Measurements from ENCODE around the gene WIZ. TPM values are rescaled to one million over a fixed set of nuclear protein-coding genes. Genes with fewer than 3 reads are reported as not detected.

The WIZ gene
- total and polyA plus RNA-seq, 11 donors, result 19.0 to 52.4 (median 25.7) TPM

DNA sequence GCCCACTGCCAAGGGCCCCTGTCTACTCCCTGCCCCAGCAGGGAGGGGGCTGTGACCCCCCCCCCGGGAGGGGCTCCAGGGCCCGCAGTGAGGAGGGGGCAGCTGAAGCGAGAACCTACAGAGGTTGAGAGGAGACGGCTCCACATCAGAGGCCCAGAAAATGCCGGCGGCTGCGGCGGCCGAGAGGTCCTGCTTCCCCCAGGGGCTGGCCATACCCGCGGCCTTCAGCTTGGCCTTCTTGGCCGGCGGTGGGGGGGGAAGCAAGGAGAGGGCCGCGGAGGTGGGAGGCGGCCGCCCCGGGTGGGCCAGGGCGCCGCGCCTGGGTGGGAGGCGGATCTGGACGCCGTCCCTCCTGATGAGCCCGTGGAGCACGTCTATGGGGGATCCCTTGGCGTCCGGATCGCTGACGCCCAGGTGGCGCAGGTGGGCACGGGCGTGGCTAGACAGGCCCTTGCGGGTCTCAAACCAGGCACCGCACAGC is 21.7 kb downstream of the WIZ start:
- ATAC-seq (no peak), DNase-seq (peak in 2 of 5 donors; percentile 18 to 23)
- Histone ChIP-seq H3K27me3 (no peaks in the 10 kb centered on the region), H3K9me3 (no peaks in the 10 kb centered on the region), H3K27ac (no peak overlapping the region), H3K36me3 (peaks cover 0 to 63% (median 48%) of the 10 kb centered on the region in 9 donors), H3K4me3 (no peak overlapping the region), H3K4me1 (peaks cover 3 to 40% (median 26%) of the 10 kb centered on the region in 12 donors)
- intact Hi-C loops (cut with DNase I), result loop anchor here in 2 of 10 donors (10.0 kb wide), 1 partner anchor 127 kb away; no protein-coding TSS in a partner anchor
- 91 to 95% (median 94%) methylated on average over 33 to 35 of the region's 35 CpGs for WGBS, 4 donors
- no peak for TF ChIP-seq CTCF (IDR thresholded peaks at IDR 0.05)
- TF ChIP-seq POLR2A (IDR thresholded peaks at IDR 0.05), result no peak

DNA sequence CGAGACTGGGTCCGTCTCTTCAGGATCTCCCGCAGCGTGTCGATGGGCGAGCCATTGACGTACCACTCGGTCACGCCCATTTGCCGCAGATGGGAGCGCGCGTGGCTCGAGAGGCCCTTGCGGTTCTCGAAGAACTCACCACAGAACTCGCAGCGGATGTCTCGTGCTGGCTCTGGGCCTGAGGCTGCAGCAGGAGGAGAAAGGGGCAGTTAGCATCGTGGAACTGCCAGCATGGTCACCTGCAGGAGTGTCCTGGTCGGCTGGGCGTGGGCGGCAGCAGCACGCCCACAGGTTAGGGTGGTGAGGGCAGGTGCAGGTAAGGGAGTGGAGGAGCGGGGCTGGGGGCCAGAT is 22.4 kb downstream of the WIZ start:
- Histone ChIP-seq H3K27me3 (no peaks in the 10 kb centered on the region), H3K4me3 (no peak overlapping the region), H3K4me1 (peaks cover 3 to 42% (median 30%) of the 10 kb centered on the region in 12 donors), H3K36me3 (peaks cover 0 to 70% (median 55%) of the 10 kb centered on the region in 9 donors), H3K27ac (no peak overlapping the region), H3K9me3 (no peaks in the 10 kb centered on the region)
- TF ChIP-seq POLR2A (IDR thresholded peaks at IDR 0.05) (no peak), CTCF (IDR thresholded peaks at IDR 0.05) (no peak)
- peak in 1 of 5 donors; percentile 24 for DNase-seq
- WGBS, 4 donors, result 95 to 98% (median 97%) methylated on average over 20 to 25 of the region's 25 CpGs
- intact Hi-C loops (cut with DNase I), result loop anchor here in 2 of 10 donors (10.0 kb wide), 1 partner anchor 127 kb away; no protein-coding TSS in a partner anchor
- ATAC-seq, result no peak

GRCh38 chr19:15426485-15427349 is 23.0 kb downstream of the WIZ start:
- intact Hi-C loops (cut with DNase I), result loop anchor here in 2 of 10 donors (10.0 kb wide), 1 partner anchor 128 kb away; no protein-coding TSS in a partner anchor
- Histone ChIP-seq H3K27me3 (no peaks in the 10 kb centered on the region), H3K27ac (no peak overlapping the region), H3K9me3 (no peaks in the 10 kb centered on the region), H3K4me1 (peaks cover 3 to 46% (median 30%) of the 10 kb centered on the region in 12 donors), H3K4me3 (no peak overlapping the region), H3K36me3 (peaks cover 0 to 75% (median 56%) of the 10 kb centered on the region in 9 donors)
- ATAC-seq, result no peak
- TF ChIP-seq POLR2A (IDR thresholded peaks at IDR 0.05) (no peak), CTCF (IDR thresholded peaks at IDR 0.05) (no peak)
- DNase-seq, result peak in 2 of 5 donors; percentile 20 to 24
- 88 to 91% (median 90%) methylated on average over 15 to 16 of the region's 16 CpGs for WGBS, 4 donors

DNA sequence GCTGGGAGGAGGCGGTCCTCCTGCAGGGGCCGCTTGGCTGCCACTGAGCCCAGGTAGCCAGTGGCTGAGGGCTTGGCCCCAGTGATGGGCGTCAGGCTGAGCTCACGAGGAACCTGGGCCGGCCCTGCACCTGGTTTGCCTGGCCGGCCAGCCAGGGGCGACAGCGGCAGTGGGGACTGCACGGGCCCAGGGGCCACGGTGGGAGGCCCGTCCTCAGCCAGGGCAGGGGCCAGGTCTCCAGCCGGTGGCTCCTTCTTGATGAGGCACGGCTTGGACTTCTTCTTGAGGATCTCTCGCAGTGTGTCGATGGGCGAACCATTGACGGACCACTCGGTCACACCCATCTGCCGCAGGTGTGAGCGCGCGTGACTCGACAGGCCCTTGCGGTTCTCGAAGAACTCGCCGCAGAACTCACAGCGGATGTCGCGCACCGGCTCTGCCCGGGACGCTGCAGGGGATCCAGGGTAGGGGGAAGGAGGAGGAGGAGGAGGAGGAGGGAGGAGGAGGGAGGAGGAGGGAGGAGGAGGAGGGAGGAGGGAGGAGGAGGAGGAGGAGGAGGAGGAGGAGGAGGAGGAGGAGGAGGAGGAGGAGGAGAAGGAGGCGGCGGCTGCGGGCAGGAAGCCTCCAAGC is 24.3 kb downstream of the WIZ start:
- no peak for TF ChIP-seq POLR2A (IDR thresholded peaks at IDR 0.05)
- TF ChIP-seq CTCF (IDR thresholded peaks at IDR 0.05), result no peak
- intact Hi-C loops (cut with DNase I), result loop anchor here in 2 of 10 donors (10.0 kb wide), 1 partner anchor 129 kb away; no protein-coding TSS in a partner anchor

More for the DNA sequence above, 24.3 kb downstream of the WIZ start:
- DNase-seq (peak in 1 of 5 donors; percentile 24), ATAC-seq (no peak)
- Histone ChIP-seq H3K9me3 (no peaks in the 10 kb centered on the region), H3K27me3 (no peaks in the 10 kb centered on the region), H3K36me3 (peaks cover 0 to 75% (median 56%) of the 10 kb centered on the region in 9 donors), H3K4me3 (no peak overlapping the region), H3K4me1 (peaks cover 3 to 39% (median 18%) of the 10 kb centered on the region in 12 donors), H3K27ac (no peak overlapping the region)
- WGBS, 4 donors, result 91 to 95% (median 95%) methylated on average over 22 to 36 of the region's 36 CpGs
